Activated T-helper 1 cell treated with anti-CD3 and anti-CD28 coated beads, Interleukin-12 subunit alpha, Interleukin-12 subunit beta, Interleukin-2, Interleukin-4 antibody, amounts not matched to agents 30 ng/mL and 10 ng/mL and 1 ng/mL, durations not matched to agents 14 hours and 24 hours and 36 hours (primary cell): ENCODE data around the gene KIAA1328. TPM values are rescaled to one million over a fixed set of nuclear protein-coding genes. Genes with fewer than 3 reads are reported as not detected.
"Not testable (repeated sequence)": the region's sequence is repeated elsewhere in the genome, so short reads cannot be mapped to it uniquely, and the experiment has no call there.

Source experiments
- DNase-seq: peaks from one replicate; pipeline ENCODE4 v3.0.0; 2021; ENCODE audit warnings: low spot score
- H3K27ac Mint-ChIP-seq: one replicate; pipeline ENCODE4 v1.8.0; 2021; ENCODE audit warnings: mild to moderate bottlenecking, mixed read lengths
- H3K27me3 Mint-ChIP-seq: one replicate; pipeline ENCODE4 v1.8.0; 2022; ENCODE audit warnings: mild to moderate bottlenecking, moderate library complexity, mixed read lengths; ENCODE audit not compliant: insufficient read depth
- H3K36me3 Mint-ChIP-seq: one replicate; pipeline ENCODE4 v1.8.0; 2021; ENCODE audit warnings: low read depth, mixed read lengths
- H3K4me1 Mint-ChIP-seq: one replicate; pipeline ENCODE4 v1.8.0; 2021; ENCODE audit warnings: low read depth, mixed read lengths
- H3K4me3 Mint-ChIP-seq: one replicate; pipeline ENCODE4 v1.8.0; 2021; ENCODE audit warnings: mild to moderate bottlenecking, moderate library complexity, mixed read lengths
- H3K9me3 Mint-ChIP-seq: one replicate; pipeline ENCODE4 v1.8.0; 2021; ENCODE audit warnings: mixed read lengths
- intact Hi-C: fragments of 100-400 bp; cut with micrococcal nuclease; formaldehyde crosslinking; loops from one replicate; pipeline ENCODE4 v1.15.1; 2024
- total RNA-seq: library from RNA; stranded (reverse); gene quantifications from 2 replicates; pipeline ENCODE4 v1.2.3, GENCODE V29; 2022

KIAA1328 gene
- total RNA-seq, 1 donor from 2014 or later, result 6.7 TPM

DNA sequence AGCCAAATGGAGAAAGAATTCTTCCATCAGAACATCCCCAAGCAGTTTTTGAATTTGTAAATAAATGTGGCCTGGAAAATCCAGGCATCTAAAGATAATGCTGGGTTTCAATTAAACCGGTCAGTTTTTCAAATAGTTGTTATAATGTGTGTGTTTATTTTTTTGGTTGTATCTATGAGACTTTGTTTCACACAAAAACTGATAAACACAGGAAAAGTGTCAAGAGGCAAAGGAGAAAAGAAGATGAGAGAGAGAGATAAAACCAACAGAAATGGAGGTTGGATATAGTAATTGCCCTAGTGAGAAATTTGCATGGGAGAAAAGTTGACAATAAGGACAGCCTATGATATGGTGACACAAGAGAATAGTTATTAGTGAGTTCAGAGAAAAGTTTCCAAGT lies 68.3 kb downstream of the KIAA1328 start:
- Mint-ChIP-seq H3K4me1 (no peaks in the 10 kb centered on the region), H3K36me3 (no peaks in the 10 kb centered on the region), H3K9me3 (peaks cover 8% of the 10 kb centered on the region), H3K4me3 (no peak overlapping the region), H3K27ac (no peak overlapping the region), H3K27me3 (no peaks in the 10 kb centered on the region)
- no peak for DNase-seq
- intact Hi-C loops, result no loop called here

DNA sequence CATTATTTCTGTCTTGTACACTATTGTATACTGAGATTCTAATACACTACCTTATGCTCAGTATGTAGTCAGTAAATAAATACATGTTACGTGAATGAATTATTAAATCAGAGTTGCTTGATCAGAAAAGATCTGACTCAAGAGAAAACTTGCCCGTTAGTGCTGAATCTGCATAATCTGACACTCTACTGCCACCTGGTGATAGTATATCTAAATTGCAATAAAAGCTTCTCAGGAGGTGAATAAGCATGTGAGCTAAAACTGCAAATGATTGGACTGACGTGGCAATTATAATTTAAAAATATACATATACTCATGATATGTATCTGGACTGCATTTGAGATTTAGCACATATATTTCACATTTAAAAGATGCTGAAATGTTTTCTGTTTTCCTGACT lies 70.4 kb downstream of the KIAA1328 start:
- no peak for DNase-seq
- H3K9me3 Mint-ChIP-seq, result peaks cover 8% of the 10 kb centered on the region
- no peak overlapping the region for H3K4me3 Mint-ChIP-seq
- H3K4me1 Mint-ChIP-seq, result no peaks in the 10 kb centered on the region
- no peaks in the 10 kb centered on the region for H3K27me3 Mint-ChIP-seq
- no peaks in the 10 kb centered on the region for H3K36me3 Mint-ChIP-seq
- H3K27ac Mint-ChIP-seq, result no peak overlapping the region
- intact Hi-C loops, result loop anchor here (2.0 kb wide), 2 partner anchors 70 to 210 kb away; partner anchors contain the start of genes KIAA1328 and TPGS2

- Mint-ChIP-seq H3K36me3 (no peaks in the 10 kb centered on the region), H3K4me3 (no peak overlapping the region), H3K27ac (no peak overlapping the region), H3K4me1 (no peaks in the 10 kb centered on the region), H3K27me3 (no peaks in the 10 kb centered on the region), H3K9me3 (peaks cover 8% of the 10 kb centered on the region)
- intact Hi-C loops, result no loop called here
- DNase-seq, result no peak
Observed at GRCh38 chr18:36900466-36900865, 71.5 kb downstream of the KIAA1328 start.

DNA sequence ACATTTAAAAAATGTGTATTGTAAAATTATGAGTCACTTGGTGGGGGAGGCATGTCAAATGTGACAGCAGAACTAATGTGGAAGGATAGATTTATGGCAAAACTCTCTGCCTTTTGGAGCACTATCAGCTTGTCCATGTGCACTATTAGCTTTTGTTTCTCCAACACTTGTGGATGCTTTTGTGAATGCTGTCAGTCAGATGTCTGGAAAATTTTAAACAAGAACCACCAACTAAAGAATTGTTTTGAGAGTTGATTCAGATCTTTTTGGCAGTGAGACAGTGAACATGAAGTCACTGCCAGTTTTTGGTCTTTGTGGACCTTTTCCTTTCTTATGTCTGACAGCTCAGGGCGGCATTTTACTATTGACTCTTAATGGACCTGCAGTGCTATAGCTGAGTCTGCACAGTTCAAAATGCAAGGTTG lies 72.4 kb downstream of the KIAA1328 start:
- intact Hi-C loops, result no loop called here
- Mint-ChIP-seq H3K9me3 (peaks cover 8% of the 10 kb centered on the region), H3K27ac (no peak overlapping the region)

DNA sequence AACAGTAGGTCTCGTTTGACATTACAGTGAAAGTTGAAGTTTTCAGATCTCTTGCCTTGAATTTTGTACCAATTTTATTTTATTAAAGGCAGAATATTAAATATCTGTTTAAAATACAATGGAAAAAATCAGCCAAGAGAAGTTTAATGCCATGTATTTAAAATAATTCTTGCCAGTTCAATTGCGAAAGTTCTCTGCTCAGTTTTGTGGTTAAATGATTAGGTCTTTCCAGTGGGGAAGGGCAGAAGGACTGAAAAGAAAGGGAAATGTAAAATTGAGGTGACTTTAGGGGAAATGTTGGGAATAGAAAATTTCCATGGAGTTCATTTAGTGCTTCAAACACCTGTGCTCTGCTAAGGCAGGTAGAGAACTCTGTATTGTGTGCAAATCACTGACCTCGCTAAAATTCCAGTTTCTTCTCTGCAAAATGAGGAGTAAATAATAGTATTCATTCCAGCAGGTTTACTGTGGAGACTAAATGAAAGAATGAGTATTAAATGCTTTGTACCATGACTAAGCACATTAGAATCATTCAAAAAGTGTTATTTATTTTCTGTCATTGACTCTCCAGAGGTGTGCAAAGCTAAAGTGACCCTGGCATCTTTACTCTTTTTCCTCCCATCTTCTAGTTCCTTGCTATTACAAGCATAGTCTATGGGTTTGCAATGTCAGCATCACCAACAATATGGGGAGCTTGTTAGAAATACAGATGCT lies 74.4 kb downstream of the KIAA1328 start:
- no peaks in the 10 kb centered on the region for H3K27me3 Mint-ChIP-seq
- no peaks in the 10 kb centered on the region for H3K36me3 Mint-ChIP-seq
- no peak overlapping the region for H3K4me3 Mint-ChIP-seq
- DNase-seq, result no peak
- H3K27ac Mint-ChIP-seq, result no peak overlapping the region
- intact Hi-C loops, result no loop called here
- no peaks in the 10 kb centered on the region for H3K4me1 Mint-ChIP-seq
- H3K9me3 Mint-ChIP-seq, result peaks cover 8% of the 10 kb centered on the region

More for the DNA sequence above, 72.4 kb downstream of the KIAA1328 start:
- H3K27me3 Mint-ChIP-seq, result no peaks in the 10 kb centered on the region
- H3K4me3 Mint-ChIP-seq, result no peak overlapping the region
- no peak for DNase-seq
- H3K36me3 Mint-ChIP-seq, result no peaks in the 10 kb centered on the region
- H3K4me1 Mint-ChIP-seq, result no peaks in the 10 kb centered on the region

DNA sequence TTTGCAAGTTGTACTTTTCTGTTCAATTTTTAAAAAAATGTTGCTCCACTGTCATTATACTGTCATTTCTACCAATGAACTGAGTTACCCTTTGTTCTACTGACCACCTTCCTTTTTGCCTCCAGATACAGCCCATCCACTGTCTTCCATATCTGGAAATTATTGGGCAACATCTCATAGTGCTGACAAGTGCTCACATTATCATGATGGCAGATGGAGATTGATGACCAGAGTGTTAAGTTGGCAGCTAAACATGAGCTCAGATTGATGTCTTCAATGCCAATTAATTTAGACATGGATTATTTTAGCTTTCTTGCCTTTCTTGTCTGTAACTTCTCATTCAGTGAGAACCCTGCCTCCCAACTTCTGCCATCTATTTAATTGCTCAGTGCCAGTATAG lies 76.6 kb downstream of the KIAA1328 start:
- H3K36me3 Mint-ChIP-seq, result no peaks in the 10 kb centered on the region
- H3K27ac Mint-ChIP-seq, result no peak overlapping the region
- no peak overlapping the region for H3K4me3 Mint-ChIP-seq
- no peaks in the 10 kb centered on the region for H3K4me1 Mint-ChIP-seq
- DNase-seq, result no peak
- H3K27me3 Mint-ChIP-seq, result no peaks in the 10 kb centered on the region
- H3K9me3 Mint-ChIP-seq, result no peaks in the 10 kb centered on the region
- intact Hi-C loops, result no loop called here

DNA sequence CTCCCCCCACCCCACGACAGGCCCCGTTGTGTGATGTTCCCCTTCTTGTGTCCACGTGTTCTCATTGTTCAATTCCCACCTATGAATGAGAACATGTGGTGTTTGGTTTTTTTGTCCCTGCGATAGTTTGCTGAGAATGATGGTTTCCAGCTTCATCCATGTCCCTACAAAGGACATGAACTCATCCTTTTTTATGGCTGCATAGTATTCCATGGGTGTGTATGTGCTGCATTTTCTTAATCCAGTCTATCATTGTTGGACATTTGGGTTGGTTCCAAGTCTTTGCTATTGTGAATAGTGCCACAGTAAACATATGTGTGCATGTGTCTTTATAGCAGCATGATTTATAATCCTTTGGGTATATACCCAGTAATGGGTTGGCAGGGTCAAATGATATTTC lies 80.4 kb downstream of the KIAA1328 start:
- H3K36me3 Mint-ChIP-seq, H3K9me3 Mint-ChIP-seq, DNase-seq, H3K27me3 Mint-ChIP-seq, H3K4me3 Mint-ChIP-seq, intact Hi-C loops, H3K27ac Mint-ChIP-seq: not testable (repeated sequence)
- peaks cover 12% of the 10 kb centered on the region for H3K4me1 Mint-ChIP-seq

GRCh38 chr18:36912887-36913286 lies 84.0 kb downstream of the KIAA1328 start:
- Mint-ChIP-seq H3K27ac (no peak overlapping the region), H3K36me3 (no peaks in the 10 kb centered on the region), H3K4me1 (peaks cover 12% of the 10 kb centered on the region), H3K27me3 (no peaks in the 10 kb centered on the region), H3K4me3 (no peak overlapping the region), H3K9me3 (no peaks in the 10 kb centered on the region)
- intact Hi-C loops, result no loop called here
- no peak for DNase-seq

DNA sequence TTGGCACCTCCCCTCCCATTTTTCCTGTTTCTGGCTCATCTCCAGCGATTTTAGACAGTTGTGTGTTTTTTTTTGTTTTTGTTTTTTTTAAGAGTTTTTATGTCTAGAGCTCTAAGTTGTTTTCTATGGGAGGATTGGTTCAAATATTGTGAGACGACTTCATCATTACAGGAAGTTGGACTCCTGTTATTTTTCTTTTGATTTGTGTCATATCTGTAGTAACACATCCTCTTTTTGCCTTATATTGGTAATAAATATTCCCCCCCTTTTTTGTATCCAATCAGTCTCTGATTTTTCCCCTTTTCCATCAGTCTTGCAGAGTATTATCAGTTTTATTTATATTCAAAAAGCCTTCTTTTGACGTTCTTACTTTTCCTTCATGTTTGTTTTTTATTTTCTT lies 89.0 kb downstream of the KIAA1328 start:
- intact Hi-C loops, result no loop called here
- no peak overlapping the region for H3K4me3 Mint-ChIP-seq
- no peaks in the 10 kb centered on the region for H3K36me3 Mint-ChIP-seq
- no peak overlapping the region for H3K27ac Mint-ChIP-seq
- H3K4me1 Mint-ChIP-seq, result peaks cover 7% of the 10 kb centered on the region
- no peak for DNase-seq
- no peaks in the 10 kb centered on the region for H3K27me3 Mint-ChIP-seq
- H3K9me3 Mint-ChIP-seq, result no peaks in the 10 kb centered on the region

DNA sequence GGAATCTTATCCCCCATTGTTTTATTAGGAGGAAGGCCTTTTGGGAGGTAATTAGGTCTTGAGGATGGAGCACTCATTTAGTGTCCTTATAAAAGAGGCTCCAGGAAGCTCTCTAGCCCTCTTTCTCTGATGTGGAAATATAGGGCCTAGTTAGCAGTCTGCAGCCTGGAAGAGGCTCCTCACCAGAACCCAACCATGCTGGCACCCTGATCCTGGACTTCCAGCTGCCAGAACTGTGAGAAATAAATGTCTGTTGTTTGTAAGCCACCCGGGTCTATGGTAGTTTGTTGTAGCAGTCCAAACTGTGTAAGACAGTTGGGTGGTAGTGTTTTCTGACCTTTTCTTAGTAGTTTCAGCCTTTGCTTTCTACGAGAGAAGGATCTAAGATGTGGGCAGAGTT lies 100.7 kb downstream of the KIAA1328 start:
- H3K4me1 Mint-ChIP-seq, result no peaks in the 10 kb centered on the region
- no peak overlapping the region for H3K27ac Mint-ChIP-seq
- no peak overlapping the region for H3K4me3 Mint-ChIP-seq
- no peaks in the 10 kb centered on the region for H3K9me3 Mint-ChIP-seq
- DNase-seq, result no peak
- no peaks in the 10 kb centered on the region for H3K36me3 Mint-ChIP-seq
- no peaks in the 10 kb centered on the region for H3K27me3 Mint-ChIP-seq
- intact Hi-C loops, result no loop called here

DNA sequence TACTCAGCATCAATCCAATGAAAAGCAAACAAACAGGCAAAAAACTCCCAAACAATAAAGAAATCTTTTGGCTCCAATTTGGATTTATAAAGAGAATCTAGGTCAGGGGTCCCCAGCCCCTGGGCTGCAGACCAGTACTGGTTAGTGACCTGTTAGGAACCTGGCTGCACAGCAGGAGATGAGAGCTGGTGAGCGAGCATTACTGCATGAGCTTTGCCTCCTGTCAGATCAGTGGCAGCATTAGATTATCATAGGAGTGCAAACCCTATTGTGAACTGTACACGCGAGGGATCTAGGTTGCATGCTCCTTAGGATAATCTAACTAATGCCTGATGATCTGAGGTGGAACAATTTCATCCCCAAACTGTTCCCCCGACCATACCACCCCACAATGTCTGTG lies 102.2 kb downstream of the KIAA1328 start:
- intact Hi-C loops, result no loop called here
- Mint-ChIP-seq H3K36me3 (no peaks in the 10 kb centered on the region), H3K4me1 (no peaks in the 10 kb centered on the region), H3K9me3 (no peaks in the 10 kb centered on the region), H3K27me3 (no peaks in the 10 kb centered on the region), H3K27ac (no peak overlapping the region), H3K4me3 (no peak overlapping the region)
- DNase-seq, result no peak

- H3K4me1 Mint-ChIP-seq, result no peaks in the 10 kb centered on the region
- no peaks in the 10 kb centered on the region for H3K36me3 Mint-ChIP-seq
- H3K27me3 Mint-ChIP-seq, result no peaks in the 10 kb centered on the region
Observed at GRCh38 chr18:36933552-36933951, 104.6 kb downstream of the KIAA1328 start.

GRCh38 chr18:36934884-36935283 lies 106.0 kb downstream of the KIAA1328 start:
- no peaks in the 10 kb centered on the region for H3K36me3 Mint-ChIP-seq
- no peak for DNase-seq
- H3K4me3 Mint-ChIP-seq, result no peak overlapping the region
- intact Hi-C loops, result no loop called here
- H3K4me1 Mint-ChIP-seq, result no peaks in the 10 kb centered on the region
- no peaks in the 10 kb centered on the region for H3K27me3 Mint-ChIP-seq
- peaks cover 13% of the 10 kb centered on the region for H3K9me3 Mint-ChIP-seq
- H3K27ac Mint-ChIP-seq, result no peak overlapping the region

More at GRCh38 chr18:36933552-36933951, 104.6 kb downstream of the KIAA1328 start:
- Mint-ChIP-seq H3K4me3 (no peak overlapping the region), H3K27ac (no peak overlapping the region), H3K9me3 (peaks cover 12% of the 10 kb centered on the region)
- DNase-seq, result no peak
- intact Hi-C loops, result no loop called here

DNA sequence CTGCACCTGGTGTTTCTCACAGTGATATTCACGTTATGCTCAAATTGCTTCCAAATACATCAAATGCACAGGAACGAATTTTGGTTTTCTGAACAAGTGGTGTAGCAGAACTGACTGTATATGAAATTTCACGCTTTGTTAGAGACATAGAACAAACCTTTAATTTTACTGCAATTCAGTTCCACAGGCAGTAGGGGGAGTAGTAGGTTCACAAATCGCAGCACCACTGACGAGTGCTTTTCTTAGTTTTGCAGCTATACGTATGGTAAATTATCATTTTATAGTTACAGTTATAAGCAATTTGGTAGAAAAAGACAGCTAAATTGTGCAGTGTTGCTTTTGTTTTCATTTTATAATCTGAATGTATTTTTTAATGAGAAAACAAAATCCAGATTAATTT lies 113.3 kb downstream of the KIAA1328 start:
- intact Hi-C loops, result loop anchor here (2.0 kb wide), 2 partner anchors 401 to 535 kb away; no protein-coding TSS in a partner anchor
- Mint-ChIP-seq H3K36me3 (no peaks in the 10 kb centered on the region), H3K27ac (no peak overlapping the region), H3K27me3 (no peaks in the 10 kb centered on the region), H3K4me3 (no peak overlapping the region), H3K9me3 (peaks cover 10% of the 10 kb centered on the region), H3K4me1 (no peaks in the 10 kb centered on the region)
- peak; percentile 1 for DNase-seq
